ENCODE measurements around the gene EXOC3L1. TPM values are rescaled to one million over a fixed set of nuclear protein-coding genes. Genes with fewer than 3 reads are reported as not detected.
A peak's percentile ranks its signal among the peaks of the same experiment; 100 is the strongest.

Gene EXOC3L1
- total RNA-seq, 1 donor from 2014 or later: 0.45 TPM

DNA sequence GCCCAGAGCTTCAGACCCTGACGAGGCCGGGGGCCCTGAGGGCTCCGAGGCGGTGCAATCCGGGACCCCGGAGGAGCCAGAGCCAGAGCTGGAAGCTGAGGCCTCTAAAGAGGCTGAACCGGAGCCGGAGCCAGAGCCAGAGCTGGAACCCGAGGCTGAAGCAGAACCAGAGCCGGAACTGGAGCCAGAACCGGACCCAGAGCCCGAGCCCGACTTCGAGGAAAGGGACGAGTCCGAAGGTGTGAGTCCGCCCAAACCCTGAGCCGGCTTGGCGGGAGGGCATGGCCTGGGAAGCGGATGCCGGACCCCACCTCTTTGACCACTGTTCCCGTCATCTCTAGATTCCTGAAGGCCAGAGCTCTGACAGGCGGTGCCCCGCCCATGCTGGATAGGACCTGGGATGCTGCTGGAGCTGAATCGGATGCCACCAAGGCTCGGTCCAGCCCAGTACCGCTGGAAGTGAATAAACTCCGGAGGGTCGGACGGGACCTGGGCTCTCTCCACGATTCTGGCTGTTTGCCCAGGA is 15.2 kb downstream of the EXOC3L1 start:
- H3K4me2 ChIP-seq (ENCODE audit: low read length): peak overlapping the region; percentile 86
- no peaks in the 10 kb centered on the region for H3K79me2 ChIP-seq (ENCODE audit: insufficient read depth, low read length)
- peaks cover 40% of the 10 kb centered on the region for H4K20me1 ChIP-seq (ENCODE audit: insufficient read depth, low read length)
- no peak for DNase-seq (ENCODE audit: low read depth)
- peak overlapping the region; percentile 27 for H2AFZ ChIP-seq (ENCODE audit: low read depth, low read length)
- Mint-ChIP-seq H3K36me3 (ENCODE audit: low read depth, unreplicated experiment) (peaks cover 20% of the 10 kb centered on the region), H3K9me3 (ENCODE audit: unreplicated experiment) (peaks cover 2% of the 10 kb centered on the region), H3K4me1 (ENCODE audit: low read depth, unreplicated experiment) (peaks cover 21% of the 10 kb centered on the region), H3K27ac (ENCODE audit: unreplicated experiment) (no peak overlapping the region), H3K27me3 (ENCODE audit: low read depth, unreplicated experiment) (peaks cover 28% of the 10 kb centered on the region), H3K4me3 (ENCODE audit: unreplicated experiment) (no peak overlapping the region)
- no peaks in the 10 kb centered on the region for H3K36me3 ChIP-seq (ENCODE audit: insufficient read depth, low read length)
- H3K4me3 ChIP-seq (ENCODE audit: insufficient read depth, low read depth, low read length): peak overlapping the region; percentile 59
- H3K9ac ChIP-seq (ENCODE audit: low read length): peak overlapping the region; percentile 29
- no peaks in the 10 kb centered on the region for H3K9me3 ChIP-seq (ENCODE audit: insufficient read depth, low read depth, low read length)
- no peak for TF ChIP-seq EZH2 (IDR thresholded peaks at IDR 0.05; ENCODE audit: insufficient read depth, low read length)
- TF ChIP-seq, protein P1, sequence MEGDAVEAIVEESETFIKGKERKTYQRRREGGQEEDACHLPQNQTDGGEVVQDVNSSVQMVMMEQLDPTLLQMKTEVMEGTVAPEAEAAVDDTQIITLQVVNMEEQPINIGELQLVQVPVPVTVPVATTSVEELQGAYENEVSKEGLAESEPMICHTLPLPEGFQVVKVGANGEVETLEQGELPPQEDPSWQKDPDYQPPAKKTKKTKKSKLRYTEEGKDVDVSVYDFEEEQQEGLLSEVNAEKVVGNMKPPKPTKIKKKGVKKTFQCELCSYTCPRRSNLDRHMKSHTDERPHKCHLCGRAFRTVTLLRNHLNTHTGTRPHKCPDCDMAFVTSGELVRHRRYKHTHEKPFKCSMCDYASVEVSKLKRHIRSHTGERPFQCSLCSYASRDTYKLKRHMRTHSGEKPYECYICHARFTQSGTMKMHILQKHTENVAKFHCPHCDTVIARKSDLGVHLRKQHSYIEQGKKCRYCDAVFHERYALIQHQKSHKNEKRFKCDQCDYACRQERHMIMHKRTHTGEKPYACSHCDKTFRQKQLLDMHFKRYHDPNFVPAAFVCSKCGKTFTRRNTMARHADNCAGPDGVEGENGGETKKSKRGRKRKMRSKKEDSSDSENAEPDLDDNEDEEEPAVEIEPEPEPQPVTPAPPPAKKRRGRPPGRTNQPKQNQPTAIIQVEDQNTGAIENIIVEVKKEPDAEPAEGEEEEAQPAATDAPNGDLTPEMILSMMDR (IDR thresholded peaks at IDR 0.05; ENCODE audit: insufficient read depth, low read depth, low read length): no peak
- no peak overlapping the region for H3K27ac ChIP-seq (ENCODE audit: low read depth, low read length)
- FAIRE-seq: no peak
- peaks cover 31% of the 10 kb centered on the region for H3K4me1 ChIP-seq (ENCODE audit: insufficient read depth, low read length)
- no peaks in the 10 kb centered on the region for H3K27me3 ChIP-seq (ENCODE audit: insufficient read depth, low read length)

DNA sequence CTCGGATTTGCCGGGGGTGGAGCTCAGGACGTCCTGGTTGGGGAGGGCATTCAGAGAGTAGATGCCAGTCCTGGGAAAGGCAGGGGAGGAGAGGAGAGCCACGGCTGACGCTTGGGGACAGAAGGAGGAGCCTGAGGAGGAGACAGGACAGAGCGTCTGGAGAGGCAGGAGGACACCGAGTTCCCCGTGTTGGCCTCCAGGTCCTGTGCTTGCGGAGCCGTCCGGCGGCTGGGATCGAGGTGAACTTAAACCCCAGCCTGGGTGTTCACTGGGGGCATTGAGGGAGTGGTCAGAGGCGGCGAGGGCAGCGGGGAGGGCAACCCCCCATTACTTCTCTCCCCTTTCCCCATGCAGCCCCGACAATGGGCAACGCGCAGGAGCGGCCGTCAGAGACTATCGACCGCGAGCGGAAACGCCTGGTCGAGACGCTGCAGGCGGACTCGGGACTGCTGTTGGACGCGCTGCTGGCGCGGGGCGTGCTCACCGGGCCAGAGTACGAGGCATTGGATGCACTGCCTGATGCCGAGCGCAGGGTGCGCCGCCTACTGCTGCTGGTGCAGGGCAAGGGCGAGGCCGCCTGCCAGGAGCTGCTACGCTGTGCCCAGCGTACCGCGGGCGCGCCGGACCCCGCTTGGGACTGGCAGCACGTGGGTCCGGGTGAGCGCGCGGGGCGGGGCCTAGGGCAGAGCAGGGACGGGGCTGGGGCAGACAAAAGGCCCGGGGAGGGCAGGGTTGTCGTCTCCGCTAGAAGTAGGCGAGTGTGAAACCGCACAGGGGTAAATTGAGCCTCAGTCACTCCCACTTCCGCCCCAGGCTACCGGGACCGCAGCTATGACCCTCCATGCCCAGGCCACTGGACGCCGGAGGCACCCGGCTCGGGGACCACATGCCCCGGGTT is 15.9 kb downstream of the EXOC3L1 start:
- Mint-ChIP-seq H3K27me3 (ENCODE audit: low read depth, unreplicated experiment) (peaks cover 28% of the 10 kb centered on the region), H3K27ac (ENCODE audit: unreplicated experiment) (peak overlapping the region; percentile 21), H3K4me3 (ENCODE audit: unreplicated experiment) (peak overlapping the region; percentile 78), H3K36me3 (ENCODE audit: low read depth, unreplicated experiment) (peaks cover 20% of the 10 kb centered on the region), H3K9me3 (ENCODE audit: unreplicated experiment) (peaks cover 2% of the 10 kb centered on the region), H3K4me1 (ENCODE audit: low read depth, unreplicated experiment) (peaks cover 25% of the 10 kb centered on the region)
- H3K36me3 ChIP-seq (ENCODE audit: insufficient read depth, low read length): no peaks in the 10 kb centered on the region
- no peak overlapping the region for H3K27ac ChIP-seq (ENCODE audit: low read depth, low read length)
- FAIRE-seq (no peak), DNase-seq (ENCODE audit: low read depth) (peak; percentile 78)
- H4K20me1 ChIP-seq (ENCODE audit: insufficient read depth, low read length): peaks cover 34% of the 10 kb centered on the region
- H3K9ac ChIP-seq (ENCODE audit: low read length): peak overlapping the region; percentile 29
- H3K4me3 ChIP-seq (ENCODE audit: insufficient read depth, low read depth, low read length): peak overlapping the region; percentile 59
- H3K79me2 ChIP-seq (ENCODE audit: insufficient read depth, low read length): no peaks in the 10 kb centered on the region
- H2AFZ ChIP-seq (ENCODE audit: low read depth, low read length): peak overlapping the region; percentile 78
- peaks cover 31% of the 10 kb centered on the region for H3K4me1 ChIP-seq (ENCODE audit: insufficient read depth, low read length)
- TF ChIP-seq, protein P1 (IDR thresholded peaks at IDR 0.05; ENCODE audit: insufficient read depth, low read depth, low read length): no peak
- TF ChIP-seq EZH2 (IDR thresholded peaks at IDR 0.05; ENCODE audit: insufficient read depth, low read length): no peak
- peak overlapping the region; percentile 86 for H3K4me2 ChIP-seq (ENCODE audit: low read length)
- H3K9me3 ChIP-seq (ENCODE audit: insufficient read depth, low read depth, low read length): no peaks in the 10 kb centered on the region
- peaks cover 2% of the 10 kb centered on the region for H3K27me3 ChIP-seq (ENCODE audit: insufficient read depth, low read length)

All from astrocyte (in vitro differentiated cells and primary cell).